Tibial nerve (tissue), 4 donors: ENCODE data around the gene PIGQ. TPM values are rescaled to one million over a fixed set of nuclear protein-coding genes. Genes with fewer than 3 reads are reported as not detected.

Source experiments
- DNase-seq, 2 donors: peaks; one replicate each; pipeline ENCODE4 v3.0.0-alpha.2; 2019; ENCODE audit warnings: low spot score in 2 of 2
- H3K27ac ChIP-seq, 4 donors: fragments of 200-600 bp; sonication (generic) in 3 of 4; one replicate each; pipeline ENCODE4 v1.5.1; 2017 to 2019; ENCODE audit warnings: mild to moderate bottlenecking in 1 of 4
- H3K27me3 ChIP-seq, 2 donors: fragments of 200-600 bp; sonication (generic) in 1 of 2; one replicate each; pipeline versions ENCODE4 v1.5.1 to v1.6.0; 2017 to 2019
- H3K36me3 ChIP-seq, 3 donors: fragments of 200-600 bp; sonication (generic); one replicate each; pipeline ENCODE4 v1.5.1; 2018 to 2019
- H3K4me1 ChIP-seq, 4 donors: fragments of 200-600 bp; sonication (generic) in 3 of 4; one replicate each; pipeline ENCODE4 v1.5.1; 2017 to 2019
- H3K4me3 ChIP-seq, 4 donors: fragments of 200-600 bp; sonication (generic) in 3 of 4; one replicate each; pipeline ENCODE4 v1.5.1; 2017 to 2019; ENCODE audit warnings: mild to moderate bottlenecking in 1 of 4, moderate library complexity in 1 of 4
- H3K9me3 ChIP-seq, 4 donors: fragments of 200-600 bp; sonication (generic) in 3 of 4; one replicate each; pipeline ENCODE4 v1.5.1; 2017 to 2019
- CTCF ChIP-seq, 5 experiments: fragments of 200-600 bp in 3 of 5; fragments of 450-650 bp in 2 of 5; sonication (generic) in 3 of 5; IDR thresholded peaks; one replicate each; pipeline ENCODE4 v1.5.1; 2016 to 2019; ENCODE audit warnings: antibody characterized with exemption in 5 of 5, mild to moderate bottlenecking in 3 of 5, moderate library complexity in 2 of 5
- EP300 ChIP-seq, 2 donors: sonication (generic); formaldehyde crosslinking; IDR thresholded peaks; one replicate each; pipeline ENCODE4 v1.6.1; 2017; ENCODE audit warnings: antibody characterized with exemption in 2 of 2, mild to moderate bottlenecking in 1 of 2
- POLR2A ChIP-seq, 2 donors: fragments of 450-650 bp; IDR thresholded peaks; one replicate each; pipeline ENCODE4 v1.6.1; 2017; ENCODE audit warnings: antibody characterized with exemption in 2 of 2, mild to moderate bottlenecking in 2 of 2, moderate library complexity in 2 of 2
- WGBS, 2 donors: methylation state at CpG; one replicate each; pipeline ENCODE4 v1.1.5; 2018; 5-methylcytosine and 5-hydroxymethylcytosine counted together
- total RNA-seq, 4 donors: library from RNA; depleted of rRNA; stranded (reverse); fragments of >200 nt; gene quantifications; one replicate each; pipeline ENCODE4 v1.1.0, GENCODE V29; 2016

PIGQ gene
- total RNA-seq, 4 donors from 2014 or later, result 49.2 to 89.6 (median 71.8) TPM

- WGBS, 2 donors, result 56 to 68% methylated on average over 21 to 24 of the region's 24 CpGs
- Histone ChIP-seq H3K36me3 (peaks cover 0 to 26% (median 0%) of the 10 kb centered on the region in 3 donors), H3K9me3 (no peaks in the 10 kb centered on the region), H3K4me3 (no peak overlapping the region), H3K27me3 (no peaks in the 10 kb centered on the region), H3K4me1 (peaks cover 0 to 58% (median 28%) of the 10 kb centered on the region in 4 donors), H3K27ac (peak overlapping the region in 3 of 4 donors; percentile 38 to 68 (median 55))
- DNase-seq, result peak; percentile 45 to 50
- peak in 1 of 2 donors; percentile 20 for TF ChIP-seq EP300 (IDR thresholded peaks at IDR 0.05)
- no peak for TF ChIP-seq CTCF (IDR thresholded peaks at IDR 0.05)
Measured at GRCh38 chr16:592518-593306, 22.9 kb downstream of the PIGQ start.

- TF ChIP-seq CTCF (IDR thresholded peaks at IDR 0.05) (no peak), POLR2A (IDR thresholded peaks at IDR 0.05) (no peak), EP300 (IDR thresholded peaks at IDR 0.05) (no peak)
- H3K4me3 ChIP-seq, result no peak overlapping the region
- H3K36me3 ChIP-seq, result peaks cover 0 to 26% (median 0%) of the 10 kb centered on the region in 3 donors
- no peak for DNase-seq
- WGBS, 2 donors, result 84 to 89% methylated on average over 9 of the region's 9 CpGs
- H3K4me1 ChIP-seq, result peaks cover 0 to 51% (median 22%) of the 10 kb centered on the region in 4 donors
- H3K9me3 ChIP-seq, result no peaks in the 10 kb centered on the region
- no peaks in the 10 kb centered on the region for H3K27me3 ChIP-seq
- peak overlapping the region in 3 of 4 donors; percentile 38 to 68 (median 55) for H3K27ac ChIP-seq
Measured at GRCh38 chr16:593406-593805, 23.6 kb downstream of the PIGQ start.

GRCh38 chr16:593807-594206 is 24.0 kb downstream of the PIGQ start:
- 71 to 78% methylated on average over 11 to 16 of the region's 16 CpGs for WGBS, 2 donors
- H3K27ac ChIP-seq, result peak overlapping the region in 1 of 4 donors; percentile 68
- H3K36me3 ChIP-seq, result peaks cover 0 to 29% (median 0%) of the 10 kb centered on the region in 3 donors
- no peaks in the 10 kb centered on the region for H3K9me3 ChIP-seq
- H3K27me3 ChIP-seq, result no peaks in the 10 kb centered on the region
- no peak overlapping the region for H3K4me3 ChIP-seq
- peaks cover 0 to 49% (median 21%) of the 10 kb centered on the region in 4 donors for H3K4me1 ChIP-seq
- no peak for DNase-seq
- TF ChIP-seq CTCF (IDR thresholded peaks at IDR 0.05), result no peak
- TF ChIP-seq EP300 (IDR thresholded peaks at IDR 0.05), result no peak
- no peak for TF ChIP-seq POLR2A (IDR thresholded peaks at IDR 0.05)

GRCh38 chr16:595094-595528 is 25.3 kb downstream of the PIGQ start:
- Histone ChIP-seq H3K4me3 (no peak overlapping the region), H3K27ac (no peak overlapping the region), H3K36me3 (peaks cover 0 to 36% (median 4%) of the 10 kb centered on the region in 3 donors), H3K9me3 (no peaks in the 10 kb centered on the region), H3K4me1 (peaks cover 0 to 49% (median 21%) of the 10 kb centered on the region in 4 donors), H3K27me3 (no peaks in the 10 kb centered on the region)
- DNase-seq, result no peak
- TF ChIP-seq CTCF (IDR thresholded peaks at IDR 0.05) (no peak), EP300 (IDR thresholded peaks at IDR 0.05) (no peak), POLR2A (IDR thresholded peaks at IDR 0.05) (no peak)
- WGBS, 2 donors, result 81 to 86% methylated on average over 15 to 18 of the region's 18 CpGs
